ENCODE data around the gene KANSL2.

DNA sequence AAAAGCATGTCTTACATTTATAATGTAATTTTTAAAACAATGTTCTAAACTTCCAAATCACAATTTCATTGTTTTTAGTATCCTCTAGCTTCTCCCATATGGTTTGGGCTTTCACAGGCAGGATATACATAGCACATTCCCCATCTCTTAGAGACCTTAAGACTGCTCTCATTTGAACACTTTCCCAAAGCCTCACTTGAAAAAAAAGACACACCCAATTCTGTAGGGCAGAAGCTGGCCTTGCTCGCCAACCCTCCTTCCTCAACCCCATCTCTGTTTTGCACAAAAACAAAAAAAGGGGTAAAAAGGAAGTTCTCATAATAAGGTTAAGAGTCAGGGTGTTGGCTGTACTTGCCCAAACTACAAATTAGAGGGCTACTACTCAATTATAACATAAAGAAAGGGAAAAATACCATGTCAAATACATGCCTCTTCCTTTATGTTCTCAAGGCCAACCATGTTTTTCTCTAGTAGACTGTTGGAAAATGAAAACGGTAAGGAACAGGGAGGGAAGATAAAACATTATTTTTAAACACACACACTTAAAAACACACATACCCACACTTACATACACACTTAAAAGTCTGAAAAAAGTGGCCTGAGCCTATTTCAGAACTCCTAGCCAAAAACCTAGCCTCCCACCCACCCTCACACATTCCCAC is 9.9 kb upstream of the KANSL2 start:
- TF ChIP-seq POLR2A (IDR thresholded peaks at IDR 0.05) (no peak), POLR2AphosphoS5 (IDR thresholded peaks at IDR 0.05; ENCODE audit: insufficient read depth in 1 of 2, low read depth in 1 of 2) (no peak), CTCF (IDR thresholded peaks at IDR 0.05) (no peak)
